GM18505 (cell line): Measurements from ENCODE around the gene TUBA4A.
"Not testable (repeated sequence)": the region's sequence is repeated elsewhere in the genome, so short reads cannot be mapped to it uniquely, and the experiment has no call there.

Experiments used
- ATAC-seq: cut with Tn5 transposase; IDR thresholded peaks from one replicate; pipeline ENCODE4 v1.9.1; 2021; ENCODE audit not compliant: unreplicated experiment
- POLR2A ChIP-seq: IDR thresholded peaks from 4 replicates; pipeline ENCODE4 v1.6.1; 2011; ENCODE audit warnings: borderline replicate concordance; ENCODE audit not compliant: insufficient read depth, insufficient read length; ENCODE audit errors: extremely low read depth

TUBA4A gene

DNA sequence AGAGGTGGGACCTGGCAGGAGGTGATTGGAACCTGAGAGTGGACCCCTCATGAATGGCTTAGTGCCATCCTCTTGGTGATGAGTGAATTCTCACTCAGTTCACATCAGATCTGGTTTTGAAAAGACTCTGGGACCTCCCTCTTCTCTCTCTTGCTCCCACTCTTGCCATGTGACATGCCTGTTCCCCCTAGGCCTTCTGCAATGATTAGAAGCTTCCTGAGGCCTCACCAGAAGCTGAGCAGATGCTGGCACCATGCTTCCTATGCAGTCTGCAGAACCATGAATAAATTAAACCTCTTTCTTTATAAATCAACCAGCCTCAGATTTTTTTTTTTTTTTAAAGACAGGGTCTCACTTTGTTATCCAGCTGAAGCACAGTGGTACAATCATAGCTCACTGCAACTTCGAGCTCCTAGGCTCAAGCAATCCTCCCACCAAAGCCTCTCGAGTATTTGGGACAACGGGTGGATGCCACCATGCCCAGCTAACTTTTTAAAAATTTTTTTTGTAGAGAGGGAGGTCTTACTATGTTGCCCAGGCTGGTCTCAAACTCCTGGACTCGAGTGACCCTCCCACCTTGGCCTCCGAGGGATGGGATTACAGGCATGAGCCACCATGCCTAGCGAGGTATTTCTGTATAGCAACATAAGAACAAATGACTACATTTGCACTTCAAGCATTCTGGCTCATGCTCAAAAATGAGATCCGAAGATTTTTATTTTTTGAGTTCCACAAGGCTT lies 49.1 kb downstream of the TUBA4A start:
- no peak for TF ChIP-seq POLR2A
- ATAC-seq, result no peak

DNA sequence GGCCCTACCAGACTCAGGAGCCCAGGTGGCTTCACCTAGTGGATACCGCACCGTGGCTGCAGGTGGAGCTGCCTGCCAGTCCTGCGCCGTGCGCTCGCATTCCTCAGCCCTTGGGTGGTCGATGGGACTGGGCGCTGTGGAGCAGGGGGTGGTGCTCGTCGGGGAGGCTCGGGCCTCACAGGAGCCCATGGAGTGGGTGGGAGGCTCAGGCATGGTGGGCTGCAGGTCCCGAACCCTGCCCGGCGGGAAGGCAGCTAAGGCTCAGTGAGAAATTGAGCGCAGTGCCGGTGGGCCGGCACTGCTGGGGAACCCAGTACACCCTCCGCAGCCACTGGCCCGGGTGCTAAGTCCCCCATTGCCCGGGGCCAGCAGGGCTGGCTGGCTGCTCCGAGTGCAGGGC lies 52.4 kb downstream of the TUBA4A start:
- ATAC-seq, result not testable (repeated sequence)

DNA sequence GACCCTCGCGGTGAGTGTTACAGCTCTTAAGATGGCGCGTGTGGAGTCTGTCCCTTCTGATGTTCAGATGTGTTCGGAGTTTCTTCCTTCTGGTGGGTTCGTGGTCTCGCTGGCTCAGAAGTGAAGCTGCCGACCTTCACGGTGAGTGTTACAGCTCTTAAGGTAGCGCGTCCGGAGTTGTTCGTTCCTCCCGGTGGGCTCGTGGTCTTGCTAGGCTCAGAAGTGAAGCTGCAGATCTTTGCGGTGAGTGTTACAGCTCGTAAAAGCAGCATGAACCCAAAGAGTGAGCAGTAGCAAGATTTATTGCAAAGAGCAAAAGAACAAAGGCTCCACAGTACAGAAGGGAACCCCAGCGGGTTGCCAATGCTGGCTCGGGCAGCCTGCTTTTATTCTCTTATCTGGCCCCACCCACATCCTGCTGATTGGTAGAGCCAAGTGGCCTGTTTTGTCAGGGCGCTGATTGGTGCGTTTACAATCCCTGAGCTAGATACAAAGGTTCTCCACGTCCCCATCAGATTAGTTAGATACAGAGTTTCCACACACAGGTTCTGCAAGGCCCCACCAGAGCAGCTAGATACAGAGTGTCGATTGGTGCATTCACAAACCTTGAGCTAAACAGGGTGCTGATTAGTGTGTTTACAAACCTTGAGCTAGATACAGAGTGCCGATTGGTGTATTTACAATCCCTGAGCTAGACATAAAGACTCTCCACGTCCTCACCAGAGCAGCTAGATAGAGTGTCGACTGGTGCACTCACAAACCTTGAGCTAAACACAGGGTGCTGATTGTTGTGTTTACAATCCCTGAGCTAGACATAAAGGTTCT lies 53.0 kb downstream of the TUBA4A start:
- not testable (repeated sequence) for ATAC-seq
